ENCODE data around the gene DBNDD1.
"Not testable (repeated sequence)": the region's sequence is repeated elsewhere in the genome, so short reads cannot be mapped to it uniquely, and the experiment has no call there.

The DBNDD1 gene, protein sequence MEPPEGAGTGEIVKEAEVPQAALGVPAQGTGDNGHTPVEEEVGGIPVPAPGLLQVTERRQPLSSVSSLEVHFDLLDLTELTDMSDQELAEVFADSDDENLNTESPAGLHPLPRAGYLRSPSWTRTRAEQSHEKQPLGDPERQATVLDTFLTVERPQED

DNA sequence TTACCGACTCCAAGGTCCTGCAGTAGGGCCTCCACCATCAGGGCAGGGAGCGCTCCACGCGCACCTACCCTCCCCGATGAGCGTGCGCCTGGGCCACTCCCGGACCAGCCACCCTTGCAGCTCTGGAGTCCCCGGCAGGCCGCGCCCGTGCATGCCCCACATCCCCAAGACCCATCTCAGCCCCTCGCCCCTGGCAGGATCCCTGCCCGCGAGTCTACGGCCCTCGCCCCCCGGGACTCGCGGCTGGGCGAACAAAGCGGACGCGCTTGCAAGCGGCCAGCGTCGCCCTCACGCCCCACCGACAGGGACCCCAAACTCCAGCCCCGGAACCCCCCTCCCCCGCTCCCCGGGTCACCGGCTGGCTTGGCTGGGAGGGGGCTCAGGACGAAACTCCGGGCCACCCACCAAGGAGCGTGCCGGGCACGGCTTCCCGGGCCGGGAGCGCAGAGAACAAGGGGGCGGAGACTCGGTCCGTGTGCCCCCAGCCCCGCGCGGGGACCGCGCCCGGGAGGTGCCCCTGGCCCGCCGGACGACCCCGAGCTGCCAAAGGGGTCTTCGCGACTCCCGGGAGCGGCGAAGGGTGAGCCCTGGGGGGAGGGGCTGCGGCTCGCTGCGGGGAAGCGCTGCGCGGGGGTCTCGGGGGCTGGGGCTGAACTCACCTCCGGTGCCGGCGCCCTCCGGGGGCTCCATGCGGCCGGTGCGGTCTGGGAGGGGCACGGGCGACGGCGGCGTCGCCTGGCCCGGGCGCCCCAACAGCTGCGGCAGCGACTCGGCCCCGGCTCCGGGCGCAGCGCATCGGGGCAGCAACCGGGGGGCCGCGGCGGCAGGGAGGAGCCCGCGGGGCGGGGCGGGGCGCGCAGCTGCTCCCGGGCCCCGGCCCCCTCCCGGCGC lies at the start of gene DBNDD1:
Gene DBNDD1 (minus strand): TSS at position 805 of the 891 bp plus-strand sequence. CDS start 115 bp downstream, at position 690.
- DNase-seq, result no peak

DNA sequence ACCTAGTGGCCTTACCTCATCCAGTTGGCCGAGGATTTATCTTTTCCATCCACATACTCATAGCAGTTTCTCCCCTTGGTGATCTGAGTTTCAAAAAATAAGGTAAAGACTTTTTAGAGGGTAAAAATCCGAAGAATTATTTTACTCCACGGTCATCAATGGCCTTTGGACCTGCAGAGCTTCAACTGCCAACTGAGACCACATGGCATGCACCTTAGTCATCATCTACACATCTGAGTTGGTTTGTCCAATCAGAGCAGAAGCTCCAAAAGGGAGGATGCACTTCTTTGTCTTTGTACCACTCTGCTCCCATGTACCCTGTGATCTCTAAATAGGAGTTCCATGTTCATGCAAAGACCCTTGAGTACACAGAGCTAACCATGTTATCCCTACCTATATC lies 42.2 kb upstream of the DBNDD1 start:
- DNase-seq, result no peak

DNA sequence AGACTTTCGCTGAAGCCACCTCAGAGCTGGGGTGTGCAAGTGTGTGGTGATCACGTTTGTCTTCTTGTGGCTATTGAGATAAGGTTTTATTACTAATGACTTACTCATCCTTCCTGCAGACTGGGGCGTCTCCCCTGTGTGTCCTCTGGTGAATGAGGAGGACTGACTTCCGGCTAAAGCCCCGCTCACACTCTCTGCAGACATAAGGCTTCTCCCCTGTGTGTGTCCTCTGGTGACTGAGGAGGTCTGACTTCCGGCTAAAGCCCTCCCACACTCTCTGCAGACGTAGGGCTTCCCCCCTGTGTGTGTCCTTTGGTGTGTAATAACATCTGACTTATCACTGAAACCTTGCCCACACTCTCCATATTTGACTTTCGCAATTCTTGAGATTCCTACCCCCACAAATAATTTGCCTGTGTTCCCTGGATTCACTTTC lies 38.5 kb upstream of the DBNDD1 start:
- DNase-seq, result no peak

DNA sequence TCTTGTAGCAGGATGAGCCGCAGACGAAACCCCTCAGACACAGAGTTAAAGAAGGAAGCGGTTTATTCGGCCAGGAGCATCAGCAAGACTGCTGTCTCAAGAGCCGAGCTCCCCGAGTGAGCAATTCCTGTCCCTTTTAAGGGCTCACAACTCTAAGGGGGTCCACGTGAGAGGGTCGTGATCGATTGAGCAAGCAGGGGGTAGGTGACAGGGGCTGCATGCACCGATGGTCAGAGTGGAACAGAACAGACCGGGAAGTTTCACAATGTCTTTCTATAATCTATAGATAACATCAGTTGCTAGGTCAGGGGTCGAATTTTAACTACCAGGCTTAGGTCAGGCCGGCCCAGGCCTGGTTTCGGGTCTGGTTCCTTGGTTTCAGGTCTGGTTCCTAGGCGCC lies 37.3 kb upstream of the DBNDD1 start:
- not testable (repeated sequence) for DNase-seq

DNA sequence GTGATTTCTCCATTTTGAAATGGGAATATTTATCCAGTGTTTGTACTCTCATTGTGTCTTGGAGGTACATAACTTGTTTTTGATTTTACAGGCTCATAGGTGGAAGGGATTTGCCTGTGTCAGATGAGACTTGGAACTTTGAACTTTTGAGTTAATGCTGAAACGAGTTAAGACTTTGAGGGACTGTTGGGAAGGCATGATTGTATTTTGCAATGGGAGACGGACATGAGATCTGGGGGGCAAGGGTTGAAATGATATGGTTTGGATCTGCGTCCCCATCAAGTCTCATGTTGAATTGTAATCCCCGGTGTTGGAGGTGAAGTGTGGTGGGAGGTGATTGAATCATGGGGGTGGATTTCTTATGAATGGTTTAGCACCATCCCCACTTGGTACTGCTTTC lies 36.1 kb upstream of the DBNDD1 start:
- no peak for DNase-seq

DNA sequence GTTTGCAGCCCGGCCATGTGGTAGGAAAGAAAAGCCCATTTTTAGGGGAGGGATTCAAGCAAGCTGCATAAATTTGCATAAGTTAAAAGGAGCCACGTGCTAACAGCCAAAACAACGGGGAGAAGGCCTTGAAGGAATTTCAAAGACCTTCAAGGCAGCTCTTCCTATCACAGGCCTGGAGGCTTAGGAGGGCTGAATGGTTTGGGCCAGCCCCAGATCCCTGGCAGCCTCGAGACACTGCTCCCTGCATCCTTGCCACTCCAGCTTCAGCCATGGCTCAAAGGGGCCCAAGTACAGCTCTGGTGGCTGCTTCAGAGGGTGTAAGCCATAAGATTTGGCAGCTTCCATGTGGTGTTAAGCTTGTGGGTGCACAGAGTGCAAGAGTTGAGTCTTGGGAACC lies 35.3 kb upstream of the DBNDD1 start:
- DNase-seq, result no peak

DNA sequence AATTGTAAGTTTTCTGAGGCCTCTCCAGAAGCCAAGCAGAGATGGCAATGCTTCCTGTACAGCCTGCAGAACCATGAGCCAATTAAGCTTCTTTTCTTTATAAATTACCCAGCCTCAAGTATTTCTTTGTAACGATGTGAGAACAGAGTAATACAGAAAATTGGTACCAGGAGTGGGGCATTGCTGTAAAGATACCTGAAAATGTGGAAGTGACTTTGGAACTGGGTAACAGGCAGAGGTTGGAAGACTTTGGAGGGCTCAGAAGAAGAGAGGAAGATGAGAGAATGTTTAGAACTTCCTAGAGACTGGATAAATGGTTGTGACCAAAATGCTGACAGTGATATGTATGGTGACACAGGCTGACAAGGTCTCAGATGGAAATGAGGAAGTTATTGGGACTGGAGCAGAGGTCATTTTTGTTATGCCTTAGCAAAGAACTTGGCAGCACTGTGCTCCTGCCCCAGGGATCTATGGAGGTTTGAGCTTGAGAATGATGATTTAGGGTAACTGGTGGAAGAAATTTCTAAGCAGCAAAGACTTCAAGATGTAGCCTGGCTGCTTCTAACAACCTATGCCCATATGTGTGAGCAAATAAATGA lies 34.7 kb upstream of the DBNDD1 start:
- DNase-seq, result no peak

DNA sequence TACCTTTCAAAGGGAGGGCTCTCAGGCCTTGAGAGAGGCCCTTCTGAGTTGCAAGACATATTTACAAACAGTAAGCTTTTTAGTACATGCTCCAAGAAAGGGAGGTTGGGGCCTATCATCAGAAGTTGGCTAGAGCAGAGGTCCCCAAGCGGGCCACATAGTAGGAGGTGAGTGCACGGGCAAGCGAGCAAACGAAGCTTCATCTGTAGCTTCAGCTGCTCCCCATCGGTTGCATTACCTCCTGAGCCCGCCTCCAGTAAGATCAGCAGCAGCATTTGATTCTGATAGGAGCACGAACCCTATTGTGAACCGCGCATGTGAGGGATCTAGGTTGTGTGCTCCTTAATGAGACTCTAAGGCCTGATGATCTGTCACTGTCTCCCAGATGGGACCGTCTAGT lies 31.7 kb upstream of the DBNDD1 start:
- no peak for DNase-seq

DNA sequence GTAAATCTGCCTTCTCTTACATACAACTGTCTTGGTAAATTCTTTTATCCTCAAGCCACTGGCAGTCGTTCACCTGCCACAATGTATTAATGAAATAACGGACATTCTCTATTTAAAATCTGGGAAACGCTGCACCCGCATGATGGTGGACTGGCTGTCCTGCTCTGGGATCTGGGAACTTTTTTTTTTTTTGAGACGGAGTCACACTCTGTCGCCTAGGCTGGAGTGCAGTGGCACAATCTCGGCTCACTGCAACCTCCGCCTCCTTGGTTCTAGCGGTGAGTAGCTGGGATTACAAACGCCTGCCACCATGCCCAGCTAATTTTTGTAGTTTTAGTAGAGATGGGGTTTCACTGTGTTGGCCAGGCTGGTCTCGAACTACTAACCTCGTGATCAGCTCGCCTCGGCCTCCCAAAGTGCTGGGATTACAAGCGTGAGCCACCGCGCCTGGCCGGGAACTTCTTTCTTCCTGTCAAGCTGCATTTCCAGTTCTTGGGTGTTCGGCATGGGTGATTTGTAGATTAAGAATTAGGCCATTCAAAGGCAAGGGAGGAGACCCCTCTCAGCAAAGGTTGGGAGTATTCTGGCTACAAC lies 29.6 kb upstream of the DBNDD1 start:
- DNase-seq, result no peak

DNA sequence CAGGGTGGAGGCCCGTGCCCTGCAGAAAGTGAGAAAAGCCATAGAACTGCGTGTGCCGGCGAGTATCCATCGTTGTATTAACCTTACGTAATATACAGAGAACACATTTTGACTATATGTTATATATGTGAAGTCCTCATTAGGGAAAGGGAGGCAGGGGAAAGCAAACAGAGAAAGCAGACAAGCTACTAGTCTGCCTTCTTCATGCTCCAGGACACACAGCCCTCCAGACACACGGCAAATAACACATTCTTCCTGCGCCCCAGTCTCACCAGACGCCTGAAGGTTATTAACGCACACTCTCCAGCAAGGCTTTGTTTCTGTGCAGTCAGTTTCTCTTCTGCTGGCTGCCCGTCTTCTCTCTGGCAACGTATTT lies 29.1 kb upstream of the DBNDD1 start:
- no peak for DNase-seq

DNA sequence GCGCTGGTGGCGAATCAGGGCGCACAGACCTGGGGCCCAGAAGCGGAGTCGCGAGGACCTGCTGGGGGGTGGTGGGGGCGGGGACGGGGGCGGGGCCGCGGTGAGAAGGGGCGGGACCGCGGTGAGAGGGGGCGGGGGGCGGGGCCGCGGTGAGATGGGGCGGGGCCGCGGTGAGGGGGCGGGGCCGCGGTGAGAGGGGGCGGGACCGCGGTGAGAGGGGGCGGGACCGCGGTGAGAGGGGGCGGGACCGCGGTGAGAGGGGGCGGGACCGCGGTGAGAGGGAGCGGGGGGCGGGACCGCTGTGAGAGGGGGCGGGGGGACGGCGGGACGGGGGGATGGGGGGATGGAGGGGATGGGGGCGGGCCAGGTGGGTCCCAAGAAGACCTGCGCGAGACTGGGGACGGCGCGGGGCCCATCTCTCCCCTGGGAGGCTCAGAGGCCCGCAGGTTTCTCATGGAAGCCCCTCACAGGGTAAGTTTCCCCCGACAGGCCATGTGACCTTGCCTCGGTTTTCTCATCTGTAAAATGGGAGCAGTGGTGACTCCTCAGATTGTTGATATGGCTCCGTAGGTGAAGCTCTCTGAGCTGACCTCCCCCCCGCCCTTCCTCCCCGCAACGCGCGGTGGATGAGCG lies 28.6 kb upstream of the DBNDD1 start:
- no peak for DNase-seq

DNA sequence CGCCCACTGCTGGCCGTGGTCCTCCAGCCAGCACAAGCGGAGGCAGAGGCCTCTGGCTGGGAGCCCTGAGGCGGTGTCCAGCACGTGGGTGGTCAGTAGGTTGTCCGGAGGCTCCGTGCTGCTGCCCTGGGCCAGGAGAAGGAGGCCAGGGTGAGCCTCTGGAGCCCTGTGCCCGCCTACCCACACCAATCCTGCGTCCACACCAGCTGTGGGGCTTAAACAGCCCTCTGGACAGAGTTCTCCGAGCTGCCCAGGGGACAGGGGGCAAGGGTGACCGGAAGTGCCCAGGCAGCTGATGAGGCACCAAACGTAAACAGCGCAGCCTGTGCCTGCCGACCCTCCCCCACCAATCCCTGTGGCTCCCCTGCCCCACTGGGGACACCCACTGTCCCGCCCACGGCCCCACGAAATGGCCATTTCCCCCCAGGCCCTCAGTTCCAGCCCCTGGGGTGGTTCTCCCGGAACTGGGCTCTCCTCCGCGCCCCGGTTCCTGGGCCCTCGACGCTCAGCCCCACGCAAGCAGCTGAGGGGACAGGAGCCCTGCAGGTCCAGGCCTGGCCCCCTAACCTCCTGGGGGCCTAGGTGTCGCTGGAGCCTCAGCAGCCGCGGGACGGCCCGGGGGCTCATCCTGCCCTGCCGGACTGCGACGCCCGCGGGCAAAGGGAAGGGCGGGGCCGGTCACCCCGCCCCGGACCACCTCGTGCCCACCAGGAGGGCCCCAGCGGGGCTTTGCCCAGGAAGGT lies 27.9 kb upstream of the DBNDD1 start:
- DNase-seq, result no peak

DNA sequence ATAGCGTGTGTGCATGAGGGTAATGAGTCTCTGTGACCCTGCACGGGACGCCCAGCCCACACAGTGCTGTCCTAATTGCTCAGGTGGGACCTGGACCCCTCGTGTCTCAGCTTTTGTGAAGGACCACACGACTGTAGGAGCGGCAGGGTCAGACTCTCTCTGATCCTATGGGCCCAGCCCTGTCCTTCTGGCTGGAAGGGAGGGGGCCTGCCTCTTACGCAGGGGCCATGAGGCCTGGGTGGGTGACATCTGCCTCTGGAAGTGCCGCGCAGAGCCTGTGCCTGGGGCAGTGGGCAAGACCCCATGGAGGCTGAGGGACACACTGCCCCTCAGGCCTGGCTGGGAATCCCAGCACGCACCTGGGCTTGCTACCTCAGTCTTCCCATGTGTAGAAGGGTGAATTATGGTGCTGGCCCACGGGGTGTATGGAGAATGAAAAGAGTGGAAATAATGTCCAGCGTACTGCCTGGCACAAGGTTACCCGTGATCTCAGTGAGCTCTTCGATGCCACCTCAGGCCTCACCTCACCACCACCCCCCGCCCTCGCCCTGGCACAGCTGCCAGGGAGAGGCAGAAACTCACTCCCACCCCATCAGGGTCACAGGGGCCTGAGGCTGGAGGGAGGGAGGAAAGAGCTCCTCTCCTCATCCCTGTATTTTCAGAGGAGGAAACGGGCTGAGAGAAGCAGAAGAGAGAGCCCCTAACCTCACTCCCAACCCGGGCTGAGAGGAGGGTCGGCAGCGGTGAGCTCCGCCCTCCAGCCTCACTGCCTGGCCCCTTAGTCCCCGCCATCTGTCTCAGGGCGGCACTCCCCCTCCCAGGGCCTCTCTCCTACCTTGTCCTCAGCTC lies 27.1 kb upstream of the DBNDD1 start:
- no peak for DNase-seq

DNA sequence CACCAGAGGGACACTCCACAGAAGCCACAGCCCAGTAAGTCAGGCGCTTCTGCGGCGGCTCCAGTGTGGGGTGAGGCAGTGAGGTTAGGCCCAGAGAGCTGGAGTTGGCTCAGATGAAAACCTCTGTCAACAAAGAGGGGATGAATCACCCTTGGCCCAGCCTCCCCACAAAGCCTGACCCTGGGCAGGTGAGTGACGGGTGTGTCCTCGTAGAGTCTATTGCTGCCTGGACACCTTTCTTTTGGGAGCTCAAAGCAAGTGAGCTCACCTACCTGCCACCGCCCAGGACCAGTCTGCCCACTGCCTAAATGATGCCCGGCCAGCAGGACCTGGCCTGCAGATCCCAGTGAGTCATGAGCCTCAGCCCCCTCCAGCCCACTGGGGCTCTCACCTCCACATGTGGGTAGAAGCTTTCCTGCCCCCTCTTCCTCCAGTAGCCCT lies 24.9 kb upstream of the DBNDD1 start:
- DNase-seq, result no peak

DNA sequence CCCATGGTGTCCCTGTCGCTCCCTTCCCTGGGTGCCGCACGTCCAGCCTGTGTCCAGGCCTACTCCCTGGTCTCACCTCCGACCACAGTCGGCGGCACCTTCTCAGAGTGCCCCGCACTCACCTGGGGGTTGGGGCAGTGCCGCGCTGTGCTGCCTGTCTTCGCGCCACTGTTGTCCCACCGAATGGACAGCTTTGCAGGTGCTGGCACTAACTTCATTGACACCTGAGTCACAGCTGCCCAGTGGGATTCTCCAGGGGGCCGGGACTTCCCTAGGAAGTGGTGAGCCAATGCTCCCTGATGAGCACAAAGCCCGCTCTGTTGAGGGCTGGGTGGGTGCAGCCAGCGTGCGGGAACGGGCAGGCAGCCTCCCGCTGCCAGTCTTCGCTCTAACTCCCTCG lies 24.3 kb upstream of the DBNDD1 start:
- no peak for DNase-seq

DNA sequence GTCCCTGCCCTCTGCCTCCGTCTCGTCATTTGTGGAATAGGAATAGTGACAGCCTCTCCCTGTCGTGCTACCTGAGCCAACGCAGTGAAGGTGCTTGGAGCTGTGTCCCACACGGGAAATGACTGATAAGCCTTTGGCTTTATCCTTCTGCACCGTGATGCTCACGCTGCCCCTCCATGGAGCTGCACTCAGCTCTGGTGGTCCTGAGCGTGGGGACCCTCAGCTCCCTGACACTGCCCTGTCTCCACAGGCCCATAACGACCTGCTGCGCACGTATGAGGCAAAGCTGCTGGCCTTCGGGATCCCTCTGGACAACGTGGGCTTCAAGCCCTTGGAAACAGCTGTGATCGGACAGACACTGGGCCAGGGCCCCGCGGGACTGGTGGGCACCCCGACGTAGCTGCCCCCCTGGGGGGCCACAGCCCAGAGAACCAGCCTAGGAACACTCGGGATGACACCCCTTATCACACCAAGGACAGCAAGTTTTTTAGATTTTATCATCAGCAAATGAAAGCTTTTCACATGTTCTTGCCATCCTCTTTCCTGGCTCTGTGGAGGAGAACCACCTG lies 23.8 kb upstream of the DBNDD1 start:
- DNase-seq, result no peak

DNA sequence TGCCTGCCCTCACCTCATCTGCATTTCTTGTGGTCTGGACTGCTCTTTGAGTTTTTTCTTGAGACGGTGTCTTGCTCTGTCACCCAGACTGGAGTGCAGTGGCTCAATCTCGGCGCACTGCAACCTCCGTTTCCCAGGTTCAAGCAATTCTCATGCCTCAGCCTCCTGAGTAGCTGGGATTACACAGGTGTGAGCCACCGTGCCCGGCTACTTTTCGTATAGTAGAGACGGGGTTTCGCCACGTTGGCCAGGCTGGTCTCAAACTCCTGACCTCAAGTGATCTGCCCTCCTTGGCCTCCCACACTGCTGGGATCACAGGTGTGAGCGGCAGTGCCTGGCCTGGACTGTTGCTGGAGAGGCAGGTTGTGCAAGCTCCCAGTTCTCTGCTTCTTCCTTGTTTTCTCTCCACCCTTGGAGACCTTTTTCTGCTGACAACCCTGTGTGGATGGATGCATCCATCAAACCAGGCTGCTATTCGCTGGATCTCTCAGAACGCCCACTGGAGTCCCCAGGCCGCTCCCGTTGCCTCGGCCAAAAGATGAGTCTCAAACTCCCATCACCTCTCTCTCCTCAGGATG lies 22.7 kb upstream of the DBNDD1 start:
- DNase-seq, result no peak

DNA sequence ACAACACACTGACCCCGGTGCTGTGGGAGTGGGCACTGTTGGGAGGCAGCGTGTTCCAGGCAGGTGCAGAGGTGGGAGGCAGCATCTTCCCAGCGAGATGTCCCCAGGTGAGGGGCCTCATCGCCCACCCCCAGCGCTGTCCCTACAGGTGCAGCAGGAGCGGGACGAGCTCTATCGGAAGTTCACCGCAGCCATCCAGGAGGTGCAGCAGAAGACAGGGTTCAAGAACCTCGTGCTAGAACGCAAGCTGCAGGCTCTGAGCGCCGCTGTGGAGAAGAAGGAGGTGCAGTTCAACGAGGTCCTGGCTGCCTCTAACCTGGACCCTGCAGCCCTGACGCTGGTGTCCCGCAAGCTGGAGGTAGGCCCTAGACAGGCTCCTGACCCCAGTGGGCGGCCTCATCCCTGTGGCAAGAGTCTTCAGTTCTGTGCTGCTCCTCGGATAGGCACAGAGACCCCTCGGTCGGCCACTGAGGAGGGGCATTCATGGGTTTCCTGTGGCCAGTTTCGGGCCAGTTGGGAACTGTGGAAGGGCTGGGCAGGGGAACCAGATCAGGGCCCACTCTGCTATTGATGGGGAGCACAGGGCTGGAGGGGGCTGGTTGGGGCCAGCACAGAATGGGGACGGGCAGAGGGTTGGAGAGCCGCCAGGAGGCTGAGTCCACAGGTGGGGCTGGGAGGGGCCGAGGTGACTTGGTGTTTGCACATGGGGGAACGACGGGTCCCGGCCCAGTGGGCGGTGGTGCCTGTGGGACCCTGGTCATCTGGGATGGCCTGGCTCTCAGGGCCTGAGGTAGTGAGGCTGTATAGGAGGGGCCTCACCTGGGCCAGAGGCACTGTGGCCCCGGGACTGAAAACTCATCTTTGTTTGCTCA lies 21.1 kb upstream of the DBNDD1 start:
- DNase-seq, result no peak

DNA sequence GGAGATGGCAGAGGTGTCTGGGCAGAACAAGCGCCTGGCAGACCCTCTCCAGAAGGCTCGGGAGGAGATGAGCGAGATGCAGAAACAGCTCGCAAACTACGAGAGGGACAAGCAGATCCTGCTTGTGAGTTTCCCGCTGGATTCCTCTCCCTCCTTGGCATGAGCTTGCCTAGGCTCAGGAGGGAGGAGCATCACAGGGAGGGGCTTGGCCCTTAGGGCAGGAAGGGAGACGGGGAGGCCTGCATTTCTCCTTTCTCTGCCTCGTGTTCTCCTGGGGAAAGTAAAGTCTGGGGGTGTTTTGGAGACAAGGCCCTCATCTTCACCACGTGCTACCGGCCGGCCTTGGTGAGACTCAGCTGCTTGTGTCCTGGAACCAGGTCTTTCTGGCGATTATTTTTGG lies 18.0 kb upstream of the DBNDD1 start:
- DNase-seq, result no peak

DNA sequence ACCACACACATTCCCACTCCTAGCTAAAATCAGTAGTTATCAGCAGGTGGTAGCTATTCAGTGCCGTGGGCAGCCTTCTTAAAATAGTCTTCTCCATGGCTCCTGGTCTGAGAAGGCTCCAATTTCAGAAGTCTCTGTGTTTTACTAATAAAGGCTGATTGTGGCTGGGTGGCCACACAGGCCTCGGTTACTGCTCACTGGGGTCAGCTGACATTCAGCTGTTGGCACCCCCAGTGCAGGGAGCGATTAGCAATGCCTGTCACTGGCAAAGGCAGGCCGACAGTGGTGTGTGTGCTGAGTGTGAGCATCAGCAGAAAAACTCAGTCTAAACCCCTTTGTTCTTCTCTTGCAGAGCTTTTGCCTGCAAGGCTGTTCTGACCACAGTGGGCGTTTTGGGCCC lies 16.6 kb upstream of the DBNDD1 start:
- DNase-seq, result no peak
